Dedifferentiated amniotic fluid mesenchymal stem cell (primary cell): ENCODE results near the gene ISL2.

Experiments used
- DNase-seq: peaks from one replicate; pipeline ENCODE4 v3.0.0-alpha.2; 2016; ENCODE audit errors: extremely low spot score

The ISL2 gene

DNA sequence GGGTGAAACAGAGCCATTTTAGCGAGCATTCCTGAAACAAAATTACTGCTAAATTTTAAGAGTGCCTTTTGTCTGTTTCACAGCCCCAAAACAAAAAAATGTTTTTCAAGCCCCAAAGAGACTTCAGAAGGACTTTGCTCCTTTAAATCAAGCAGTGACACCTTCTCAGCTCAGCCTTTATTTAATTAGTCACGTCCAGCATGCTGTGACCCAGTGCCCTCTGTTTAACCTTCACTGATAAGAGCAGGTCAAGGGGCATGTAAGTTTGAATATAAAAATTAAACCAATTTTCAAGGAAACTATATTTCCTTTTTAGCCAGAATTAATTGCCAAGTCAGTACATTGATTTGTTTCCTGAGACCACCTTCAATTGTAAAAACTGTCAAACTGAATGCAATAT lies 40.6 kb downstream of the ISL2 start:
- DNase-seq = no peak

DNA sequence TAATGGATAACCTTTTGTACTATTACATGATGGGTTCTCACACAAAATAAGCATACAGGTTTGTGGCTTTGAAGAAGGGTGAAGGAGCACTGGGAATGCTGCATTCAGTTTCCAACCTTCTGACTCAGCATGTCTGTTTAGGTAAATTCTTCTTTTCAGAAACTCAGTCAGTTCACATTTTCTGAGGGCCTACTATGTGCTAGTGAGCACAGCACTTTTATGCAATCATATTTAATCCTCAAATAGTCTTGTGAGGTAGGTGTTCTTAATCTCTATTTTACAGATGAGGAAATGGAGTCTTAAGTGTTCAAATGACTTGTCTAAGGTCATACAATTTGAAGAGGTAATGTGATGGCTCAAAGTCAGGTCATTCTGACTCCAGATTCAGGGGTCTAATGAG lies 41.2 kb downstream of the ISL2 start:
- no peak for DNase-seq

DNA sequence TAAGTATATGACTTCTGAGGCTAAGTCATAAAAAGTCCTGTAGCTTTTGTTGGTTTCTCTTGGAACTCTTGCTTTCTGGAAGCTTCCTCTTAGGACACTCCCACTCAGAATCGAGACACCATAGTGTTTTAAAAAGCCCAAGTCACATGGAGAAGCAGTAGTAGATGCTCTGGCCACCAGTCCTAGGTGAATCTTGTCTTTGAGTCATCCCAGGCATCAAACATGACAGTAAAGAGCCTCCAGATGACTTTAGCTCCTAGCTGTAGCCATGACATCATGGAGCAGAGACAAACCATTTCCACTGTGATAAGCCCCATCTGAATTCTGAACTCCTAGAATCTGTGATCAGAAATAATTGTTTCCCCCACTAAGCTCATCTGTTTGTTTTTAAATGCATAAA lies 42.1 kb downstream of the ISL2 start:
- DNase-seq = no peak

DNA sequence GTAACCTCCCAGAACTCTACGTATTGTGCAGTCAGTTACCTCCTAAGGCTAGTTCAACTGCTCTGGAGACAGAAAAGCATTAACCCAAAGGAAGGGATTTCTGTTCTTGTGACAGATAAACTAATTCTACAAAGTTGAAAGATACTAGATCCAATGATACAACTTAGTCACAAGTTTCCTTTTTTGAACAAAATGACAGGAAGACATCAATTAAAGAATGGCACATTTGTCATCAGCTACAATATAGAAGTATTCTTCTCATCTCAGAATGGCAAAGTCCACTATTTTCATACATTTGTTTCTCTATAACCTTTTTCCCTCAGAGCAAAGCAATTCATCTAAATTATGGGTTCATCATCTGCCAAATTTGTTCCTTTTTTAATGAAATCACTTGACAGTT lies 43.7 kb downstream of the ISL2 start:
- no peak for DNase-seq

DNA sequence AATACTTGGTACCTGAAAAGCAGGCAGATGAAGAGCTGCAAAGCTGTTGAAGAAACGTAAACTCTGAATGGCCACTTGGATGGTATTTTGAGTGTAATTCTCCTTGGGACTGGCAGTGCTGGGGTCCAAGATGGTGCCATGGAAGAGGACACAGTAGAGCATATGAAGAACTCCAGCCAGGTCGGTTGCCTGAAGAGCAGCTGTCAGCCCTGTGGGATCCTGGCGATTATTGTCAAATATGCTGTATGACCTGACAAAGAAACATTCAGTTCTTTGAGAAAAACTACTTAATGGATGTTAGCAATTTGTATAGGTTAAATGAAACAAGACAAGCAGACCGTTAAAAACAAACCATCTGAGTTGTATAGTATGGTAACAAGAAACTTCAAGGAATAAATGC lies 44.8 kb downstream of the ISL2 start:
- no peak for DNase-seq

DNA sequence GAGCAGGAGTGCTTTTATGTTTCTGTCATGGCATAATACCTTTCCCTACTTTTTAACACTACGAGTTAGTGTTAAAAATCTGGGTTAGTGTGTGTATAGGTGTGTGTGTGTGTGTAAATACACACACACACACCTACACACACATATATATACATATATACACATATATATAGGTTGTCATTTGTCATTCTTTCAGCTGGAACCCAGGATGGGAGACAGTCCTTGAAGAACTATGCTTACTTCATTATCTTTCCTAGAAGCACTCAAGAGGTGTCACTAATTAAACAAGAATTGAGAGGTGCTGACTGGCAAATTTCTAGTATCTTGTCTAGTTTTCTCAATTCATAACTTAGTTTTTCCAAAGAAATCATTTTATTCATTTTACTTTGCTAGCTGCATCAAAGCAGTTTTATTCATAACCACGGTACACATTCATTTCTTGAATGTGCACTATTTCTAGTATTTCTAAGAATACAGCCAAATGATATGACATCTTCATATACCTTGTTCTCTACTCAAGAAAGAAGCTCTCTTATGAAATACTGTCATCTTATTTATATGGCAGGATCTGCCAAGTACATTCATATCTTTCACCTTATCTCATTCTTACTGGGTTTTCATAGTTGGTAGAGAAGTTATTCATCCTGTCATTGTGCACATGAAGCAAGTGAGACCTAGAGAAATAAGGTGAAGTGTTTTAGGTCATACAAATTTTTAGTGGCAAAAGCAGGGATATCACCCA lies 46.6 kb downstream of the ISL2 start:
- DNase-seq = no peak

DNA sequence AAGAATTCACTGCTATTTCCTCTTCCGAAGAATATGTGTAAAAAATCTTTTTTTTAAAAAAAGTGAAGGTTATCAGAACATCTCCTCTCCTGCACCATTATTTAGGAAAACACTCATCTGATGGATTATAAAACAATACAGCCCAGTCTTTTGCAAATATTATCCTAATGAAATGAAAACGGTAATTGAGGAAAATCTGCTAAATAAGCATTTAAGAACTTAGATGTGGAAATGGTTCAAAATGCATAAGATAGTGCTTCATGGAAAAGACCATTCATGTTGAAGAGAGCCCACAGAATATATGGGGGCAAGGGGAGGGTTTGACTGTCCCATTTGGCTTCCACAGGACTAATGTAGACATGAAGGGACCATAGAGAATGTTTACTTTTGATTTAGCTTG lies 47.8 kb downstream of the ISL2 start:
- no peak for DNase-seq

DNA sequence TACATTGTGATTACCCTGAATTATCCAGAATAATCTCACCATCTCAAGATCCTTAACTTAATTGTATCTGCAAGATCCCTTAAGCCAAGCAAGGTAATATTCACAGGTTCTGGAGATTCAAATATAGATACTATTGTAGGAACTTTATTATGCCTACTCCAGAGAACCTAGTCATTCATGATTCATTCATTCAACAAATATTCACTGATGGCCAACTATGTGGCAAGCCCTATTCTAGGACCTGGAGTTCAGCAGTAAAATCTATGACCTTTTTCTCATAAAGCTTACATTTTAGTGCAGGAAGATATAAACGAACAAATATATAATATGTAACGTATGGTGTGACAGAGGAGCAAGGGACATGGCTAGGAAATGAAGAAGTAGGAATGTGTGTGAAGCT lies 49.6 kb downstream of the ISL2 start:
- no peak for DNase-seq

DNA sequence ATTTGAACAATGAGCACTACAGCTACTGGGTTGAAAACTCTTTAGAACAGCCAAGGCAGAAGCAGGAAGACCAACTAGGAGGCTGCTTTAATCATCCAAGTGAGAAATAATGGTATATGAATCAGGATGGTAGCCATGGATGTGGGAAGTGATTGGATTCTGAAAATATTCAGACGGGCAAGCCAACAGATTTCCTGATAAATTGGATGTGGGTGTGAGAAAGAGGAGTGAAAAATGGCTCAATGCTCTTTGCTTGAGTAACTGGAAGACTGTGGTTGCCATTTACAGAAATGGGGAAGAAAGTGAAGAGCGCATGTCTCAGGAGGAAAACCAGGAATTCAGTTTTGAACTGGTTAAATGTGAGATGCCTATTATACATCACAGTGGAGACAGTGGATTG lies 50.4 kb downstream of the ISL2 start:
- no peak for DNase-seq

DNA sequence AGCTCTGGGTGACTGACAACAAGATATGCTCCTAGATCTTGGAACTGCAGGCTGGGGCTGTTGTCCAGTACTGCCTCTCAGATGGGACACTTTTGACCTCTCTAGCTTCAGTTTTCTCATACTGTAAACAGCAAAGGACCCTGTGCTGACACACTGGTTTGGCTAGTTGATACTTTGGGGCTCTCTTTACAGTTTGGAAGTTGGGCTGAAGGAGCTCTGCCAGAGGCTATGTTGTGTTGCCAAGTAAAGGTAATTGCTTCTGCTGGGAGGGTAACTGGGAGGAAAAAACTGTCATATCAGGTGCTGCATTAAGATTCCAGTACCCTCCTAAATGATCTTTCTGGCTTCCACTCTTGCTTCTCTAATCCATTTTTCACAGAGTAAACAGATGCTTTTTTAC lies 54.0 kb downstream of the ISL2 start:
- DNase-seq = no peak

DNA sequence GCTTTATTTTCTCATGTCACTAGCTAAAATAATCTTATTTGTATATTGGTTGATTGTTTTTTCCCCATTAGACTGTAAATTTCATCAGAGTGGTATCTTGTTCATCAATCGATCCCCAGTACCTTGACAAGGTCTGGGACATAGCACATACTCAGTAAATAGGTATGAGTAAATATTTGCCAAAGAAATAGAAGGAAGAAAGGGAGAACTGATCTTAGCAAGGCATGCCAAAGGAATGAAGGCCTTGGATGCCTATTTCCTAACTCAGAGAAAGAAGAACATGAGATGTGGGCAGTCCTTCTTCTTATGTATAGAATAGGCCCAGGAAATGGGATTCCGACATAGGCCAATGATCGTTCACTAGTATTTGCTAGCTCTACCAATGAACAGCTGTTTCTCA lies 54.7 kb downstream of the ISL2 start:
- no peak for DNase-seq

DNA sequence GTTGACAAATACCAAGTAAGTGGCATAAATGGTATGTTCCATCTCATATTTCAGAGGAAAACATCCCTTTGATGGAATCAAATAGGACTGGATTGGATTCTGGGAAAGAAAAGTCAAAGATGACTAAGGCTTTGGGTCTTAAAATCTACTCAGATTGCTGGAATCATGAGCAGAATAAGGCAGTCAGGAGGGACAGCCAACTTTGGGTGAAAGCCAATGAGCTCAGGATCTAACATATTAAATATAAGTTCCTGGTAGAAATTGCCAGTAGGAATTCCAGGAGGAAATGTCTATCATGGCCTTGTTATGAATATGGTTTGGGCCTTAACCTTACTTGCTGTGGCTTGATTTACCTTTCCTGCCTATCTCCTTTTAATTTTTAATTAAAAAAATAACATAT lies 55.3 kb downstream of the ISL2 start:
- no peak for DNase-seq
